Astrocyte of the spinal cord (primary cell): ENCODE measurements around the gene EML2.

Experiments used
- DNase-seq: peaks from one replicate; pipeline ENCODE4 v3.0.0; 2011; ENCODE audit warnings: low read depth, low spot score
- H3K4me3 ChIP-seq: 2 replicates; pipeline ENCODE4 v1.5.1; 2011; ENCODE audit warnings: low read depth, mild to moderate bottlenecking, low read length, moderate library complexity
- CTCF ChIP-seq: IDR thresholded peaks from 2 replicates; pipeline ENCODE4 v1.5.1; 2012; ENCODE audit warnings: low read depth, mild to moderate bottlenecking, low read length, inconsistent platforms
- in situ Hi-C: cut with HindIII; loops from 2 replicates; pipeline ENCODE4 v1.10.0; 2017; ENCODE audit warnings: low sequenced_read_pairs

EML2 gene

GRCh38 chr19:45641274-45642105 is 2.3 kb upstream of the EML2 start:
- DNase-seq, result peak; percentile 57
- peak; percentile 5 for TF ChIP-seq CTCF
- peak overlapping the region; percentile 30 for H3K4me3 ChIP-seq
- in situ Hi-C loops, result no loop called here

GRCh38 chr19:45640849-45641273 is 1.7 kb upstream of the EML2 start:
- no peak for DNase-seq
- no peak overlapping the region for H3K4me3 ChIP-seq
- in situ Hi-C loops, result no loop called here
- no peak for TF ChIP-seq CTCF

GRCh38 chr19:45637890-45638667 is 1.1 kb downstream of the EML2 start:
- DNase-seq, result no peak
- H3K4me3 ChIP-seq, result peak overlapping the region; percentile 75
- in situ Hi-C loops, result no loop called here
- no peak for TF ChIP-seq CTCF

GRCh38 chr19:45636902-45637301 is 2.3 kb downstream of the EML2 start:
- H3K4me3 ChIP-seq, result no peak overlapping the region
- in situ Hi-C loops, result no loop called here
- no peak for DNase-seq
- no peak for TF ChIP-seq CTCF

- no peak overlapping the region for H3K4me3 ChIP-seq
- no peak for TF ChIP-seq CTCF
- in situ Hi-C loops, result no loop called here
- DNase-seq, result no peak
These were observed 2.9 kb downstream of the EML2 start for GRCh38 chr19:45636275-45636674.

GRCh38 chr19:45632468-45633196 is 6.6 kb downstream of the EML2 start:
- H3K4me3 ChIP-seq, result no peak overlapping the region
- TF ChIP-seq CTCF, result no peak
- in situ Hi-C loops, result no loop called here
- DNase-seq, result peak; percentile 89
